ENCODE results near the gene SH2D6.

Gene SH2D6

GRCh38 chr2:85431570-85432205, 13.2 kb downstream of the SH2D6 start (continued):
- TF ChIP-seq, protein P1, sequence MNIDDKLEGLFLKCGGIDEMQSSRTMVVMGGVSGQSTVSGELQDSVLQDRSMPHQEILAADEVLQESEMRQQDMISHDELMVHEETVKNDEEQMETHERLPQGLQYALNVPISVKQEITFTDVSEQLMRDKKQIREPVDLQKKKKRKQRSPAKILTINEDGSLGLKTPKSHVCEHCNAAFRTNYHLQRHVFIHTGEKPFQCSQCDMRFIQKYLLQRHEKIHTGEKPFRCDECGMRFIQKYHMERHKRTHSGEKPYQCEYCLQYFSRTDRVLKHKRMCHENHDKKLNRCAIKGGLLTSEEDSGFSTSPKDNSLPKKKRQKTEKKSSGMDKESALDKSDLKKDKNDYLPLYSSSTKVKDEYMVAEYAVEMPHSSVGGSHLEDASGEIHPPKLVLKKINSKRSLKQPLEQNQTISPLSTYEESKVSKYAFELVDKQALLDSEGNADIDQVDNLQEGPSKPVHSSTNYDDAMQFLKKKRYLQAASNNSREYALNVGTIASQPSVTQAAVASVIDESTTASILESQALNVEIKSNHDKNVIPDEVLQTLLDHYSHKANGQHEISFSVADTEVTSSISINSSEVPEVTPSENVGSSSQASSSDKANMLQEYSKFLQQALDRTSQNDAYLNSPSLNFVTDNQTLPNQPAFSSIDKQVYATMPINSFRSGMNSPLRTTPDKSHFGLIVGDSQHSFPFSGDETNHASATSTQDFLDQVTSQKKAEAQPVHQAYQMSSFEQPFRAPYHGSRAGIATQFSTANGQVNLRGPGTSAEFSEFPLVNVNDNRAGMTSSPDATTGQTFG (tag by site-specific recombination; IDR thresholded peaks at IDR 0.05; ENCODE audit: borderline replicate concordance) = no peak

- no peaks in the 10 kb centered on the region for H3K9me3 ChIP-seq (ENCODE audit: control insufficient read depth, insufficient read depth, low read depth, low read length)
- no peak for TF ChIP-seq ZNF48 (tag by site-specific recombination; IDR thresholded peaks at IDR 0.05)
- TF ChIP-seq ZIC2 (tag by site-specific recombination; IDR thresholded peaks at IDR 0.05) = peak; percentile 70
- TF ChIP-seq GLIS1 (tag by site-specific recombination; IDR thresholded peaks at IDR 0.05) = peak; percentile 76
- no peak overlapping the region for H3K4me3 ChIP-seq (ENCODE audit: low read depth, low read length)
- H3K4me1 ChIP-seq (ENCODE audit: control insufficient read depth, insufficient read depth, low read length) = peaks cover 6% of the 10 kb centered on the region
- ChIA-PET POLR2A (interaction anchor here (1.0 kb wide), 1 partner anchor 12 kb away, joined by 4 read pairs; no protein-coding TSS in a partner anchor), CTCF (interaction anchor here (1.3 kb wide), 1 partner anchor 118 kb away, joined by 4 read pairs; no protein-coding TSS in a partner anchor)
- H3K27ac ChIP-seq (ENCODE audit: extremely low read depth, low read depth, low read length) = no peak overlapping the region
- no peaks in the 10 kb centered on the region for H3K36me3 ChIP-seq (ENCODE audit: control insufficient read depth in 2 of 2, insufficient read depth in 1 of 2, low read length in 2 of 2)
Observed at GRCh38 chr2:85433511-85434089, 15.1 kb downstream of the SH2D6 start.

DNA sequence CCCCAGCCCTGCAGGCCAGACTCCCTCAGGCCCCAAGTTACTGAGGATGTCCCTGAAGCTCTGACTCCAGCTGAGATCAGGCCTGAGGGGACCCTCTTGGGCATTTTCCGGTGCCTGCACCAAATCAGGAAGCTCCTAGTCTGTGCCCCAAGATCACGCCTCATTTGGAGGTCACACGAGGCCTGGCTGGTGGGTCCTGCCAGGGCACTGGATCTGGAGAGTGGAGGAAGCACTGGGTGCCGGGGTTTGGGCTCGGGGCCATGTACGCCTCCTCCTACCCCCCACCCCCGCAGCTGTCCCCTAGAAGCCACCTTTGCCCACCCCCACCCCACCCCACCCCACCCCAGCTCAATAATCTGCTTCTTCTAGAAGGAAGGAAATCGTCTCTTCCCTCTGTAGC, 16.2 kb downstream of the SH2D6 start:
- ChIA-PET POLR2A (interaction anchor here (0.5 to 1.0 kb wide), 4 partner anchors 10 to 104 kb away, joined by 3 to 6 read pairs (median 4); partner anchors contain the start of gene MAT2A), CTCF (no interaction called here)
- TF ChIP-seq, protein P2, sequence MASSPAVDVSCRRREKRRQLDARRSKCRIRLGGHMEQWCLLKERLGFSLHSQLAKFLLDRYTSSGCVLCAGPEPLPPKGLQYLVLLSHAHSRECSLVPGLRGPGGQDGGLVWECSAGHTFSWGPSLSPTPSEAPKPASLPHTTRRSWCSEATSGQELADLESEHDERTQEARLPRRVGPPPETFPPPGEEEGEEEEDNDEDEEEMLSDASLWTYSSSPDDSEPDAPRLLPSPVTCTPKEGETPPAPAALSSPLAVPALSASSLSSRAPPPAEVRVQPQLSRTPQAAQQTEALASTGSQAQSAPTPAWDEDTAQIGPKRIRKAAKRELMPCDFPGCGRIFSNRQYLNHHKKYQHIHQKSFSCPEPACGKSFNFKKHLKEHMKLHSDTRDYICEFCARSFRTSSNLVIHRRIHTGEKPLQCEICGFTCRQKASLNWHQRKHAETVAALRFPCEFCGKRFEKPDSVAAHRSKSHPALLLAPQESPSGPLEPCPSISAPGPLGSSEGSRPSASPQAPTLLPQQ (tag by site-specific recombination; IDR thresholded peaks at IDR 0.05) = no peak
- TF ChIP-seq ZNF426 (tag by site-specific recombination; IDR thresholded peaks at IDR 0.05) (no peak), KLF10 (tag by site-specific recombination; IDR thresholded peaks at IDR 0.05) (no peak), ZNF350 (tag by site-specific recombination; IDR thresholded peaks at IDR 0.05) (no peak), OVOL3 (tag by site-specific recombination; IDR thresholded peaks at IDR 0.05) (no peak), GLI2 (tag by site-specific recombination; IDR thresholded peaks at IDR 0.05; ENCODE audit: borderline replicate concordance, low read depth) (no peak)
- TF ChIP-seq, protein P3, sequence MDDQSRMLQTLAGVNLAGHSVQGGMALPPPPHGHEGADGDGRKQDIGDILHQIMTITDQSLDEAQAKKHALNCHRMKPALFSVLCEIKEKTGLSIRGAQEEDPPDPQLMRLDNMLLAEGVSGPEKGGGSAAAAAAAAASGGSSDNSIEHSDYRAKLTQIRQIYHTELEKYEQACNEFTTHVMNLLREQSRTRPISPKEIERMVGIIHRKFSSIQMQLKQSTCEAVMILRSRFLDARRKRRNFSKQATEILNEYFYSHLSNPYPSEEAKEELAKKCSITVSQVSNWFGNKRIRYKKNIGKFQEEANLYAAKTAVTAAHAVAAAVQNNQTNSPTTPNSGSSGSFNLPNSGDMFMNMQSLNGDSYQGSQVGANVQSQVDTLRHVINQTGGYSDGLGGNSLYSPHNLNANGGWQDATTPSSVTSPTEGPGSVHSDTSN (CRISPR knock-in tag; IDR thresholded peaks at IDR 0.05) = no peak
- Histone ChIP-seq H3K4me3 (ENCODE audit: low read depth, low read length) (no peak overlapping the region), H3K36me3 (ENCODE audit: control insufficient read depth in 2 of 2, insufficient read depth in 1 of 2, low read length in 2 of 2) (no peaks in the 10 kb centered on the region), H3K4me1 (ENCODE audit: control insufficient read depth, insufficient read depth, low read length) (peaks cover 6% of the 10 kb centered on the region), H3K27ac (ENCODE audit: extremely low read depth, low read depth, low read length) (no peak overlapping the region), H3K9me3 (ENCODE audit: control insufficient read depth, insufficient read depth, low read depth, low read length) (no peaks in the 10 kb centered on the region)

- H3K36me3 ChIP-seq (ENCODE audit: control insufficient read depth in 2 of 2, insufficient read depth in 1 of 2, low read length in 2 of 2) = no peaks in the 10 kb centered on the region
- no peak overlapping the region for H3K27ac ChIP-seq (ENCODE audit: extremely low read depth, low read depth, low read length)
- no peak overlapping the region for H3K4me3 ChIP-seq (ENCODE audit: low read depth, low read length)
- POLR2A ChIA-PET = interaction anchor here (0.5 to 0.7 kb wide), 3 partner anchors 11 to 111 kb away, joined by 3 read pairs; no protein-coding TSS in a partner anchor
- H3K4me1 ChIP-seq (ENCODE audit: control insufficient read depth, insufficient read depth, low read length) = peaks cover 6% of the 10 kb centered on the region
- CTCF ChIA-PET = interaction anchor here (1.1 kb wide), 1 partner anchor 55 kb away, joined by 3 read pairs; no protein-coding TSS in a partner anchor
- no peaks in the 10 kb centered on the region for H3K9me3 ChIP-seq (ENCODE audit: control insufficient read depth, insufficient read depth, low read depth, low read length)
- TF ChIP-seq ZIC2 (tag by site-specific recombination; IDR thresholded peaks at IDR 0.05) (peak; percentile 64; the same call in 1 of the 2 replicates), SCRT2 (tag by site-specific recombination; IDR thresholded peaks at IDR 0.05) (no peak)
Observed at GRCh38 chr2:85435220-85435958, 16.9 kb downstream of the SH2D6 start.

Measured in HEK293 (cell line).